ENCODE data around the gene BRD1. TPM values are rescaled to one million over a fixed set of nuclear protein-coding genes. Genes with fewer than 3 reads are reported as not detected.

Gene BRD1
- polyA plus RNA-seq, 1 donor from 2014 or later: 79.3 TPM

DNA sequence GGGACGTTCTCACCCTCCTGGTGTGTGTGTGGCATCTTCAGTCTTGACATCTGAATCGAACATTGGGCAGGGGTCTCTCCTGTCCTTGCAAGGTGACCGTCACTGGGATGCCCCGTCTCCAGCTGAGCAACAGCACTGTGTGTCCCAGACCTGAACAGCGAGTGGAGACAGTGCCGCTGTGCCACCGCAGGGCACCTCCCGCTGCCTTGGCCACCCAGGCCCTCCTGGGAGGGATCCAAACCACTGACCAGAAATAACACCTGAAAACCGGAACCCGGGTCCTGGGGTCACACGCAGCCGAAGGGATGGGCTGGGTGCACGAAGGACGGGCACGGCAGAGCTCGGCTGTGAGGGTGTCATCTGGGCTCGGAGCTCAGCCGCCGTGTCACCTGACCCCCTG is 102.2 kb downstream of the BRD1 start:
- H3K4me2 ChIP-seq (ENCODE audit: low read length): no peak overlapping the region
- H3K4me3 ChIP-seq (ENCODE audit: low read length): no peak overlapping the region
- peaks cover 24% of the 10 kb centered on the region for H3K27me3 ChIP-seq (ENCODE audit: insufficient read depth, low read depth, low read length)
- H3K9me3 ChIP-seq (ENCODE audit: low read length): no peaks in the 10 kb centered on the region
- H3K79me2 ChIP-seq (replicated peaks; ENCODE audit: insufficient read depth, low read length): no peaks in the 10 kb centered on the region
- no peaks in the 10 kb centered on the region for H3K9me2 ChIP-seq (ENCODE audit: insufficient read depth, low read length)
- no peaks in the 10 kb centered on the region for H3F3A ChIP-seq (ENCODE audit: insufficient read depth, low read length, poor library complexity, severe bottlenecking)
- no peak for TF ChIP-seq POLR2AphosphoS5 (IDR thresholded peaks at IDR 0.05)
- TF ChIP-seq TAF1 (IDR thresholded peaks at IDR 0.05; ENCODE audit: low read depth): no peak
- no peak for TF ChIP-seq SMC3 (conservative IDR thresholded peaks at IDR 0.05; ENCODE audit: poor library complexity)
- no peak for TF ChIP-seq RAD21 (conservative IDR thresholded peaks at IDR 0.05)
- no peak for TF ChIP-seq CTCF (IDR thresholded peaks at IDR 0.05; ENCODE audit: poor library complexity, severe bottlenecking)
- TF ChIP-seq EP300 (conservative IDR thresholded peaks at IDR 0.05; ENCODE audit: poor library complexity, severe bottlenecking): no peak
- no peak for TF ChIP-seq MXI1 (conservative IDR thresholded peaks at IDR 0.05; ENCODE audit: poor library complexity, severe bottlenecking)
- TF ChIP-seq EZH2 (IDR thresholded peaks at IDR 0.05; ENCODE audit: borderline replicate concordance, insufficient read depth, low read length, poor library complexity, severe bottlenecking): no peak
- TF ChIP-seq, protein P1, sequence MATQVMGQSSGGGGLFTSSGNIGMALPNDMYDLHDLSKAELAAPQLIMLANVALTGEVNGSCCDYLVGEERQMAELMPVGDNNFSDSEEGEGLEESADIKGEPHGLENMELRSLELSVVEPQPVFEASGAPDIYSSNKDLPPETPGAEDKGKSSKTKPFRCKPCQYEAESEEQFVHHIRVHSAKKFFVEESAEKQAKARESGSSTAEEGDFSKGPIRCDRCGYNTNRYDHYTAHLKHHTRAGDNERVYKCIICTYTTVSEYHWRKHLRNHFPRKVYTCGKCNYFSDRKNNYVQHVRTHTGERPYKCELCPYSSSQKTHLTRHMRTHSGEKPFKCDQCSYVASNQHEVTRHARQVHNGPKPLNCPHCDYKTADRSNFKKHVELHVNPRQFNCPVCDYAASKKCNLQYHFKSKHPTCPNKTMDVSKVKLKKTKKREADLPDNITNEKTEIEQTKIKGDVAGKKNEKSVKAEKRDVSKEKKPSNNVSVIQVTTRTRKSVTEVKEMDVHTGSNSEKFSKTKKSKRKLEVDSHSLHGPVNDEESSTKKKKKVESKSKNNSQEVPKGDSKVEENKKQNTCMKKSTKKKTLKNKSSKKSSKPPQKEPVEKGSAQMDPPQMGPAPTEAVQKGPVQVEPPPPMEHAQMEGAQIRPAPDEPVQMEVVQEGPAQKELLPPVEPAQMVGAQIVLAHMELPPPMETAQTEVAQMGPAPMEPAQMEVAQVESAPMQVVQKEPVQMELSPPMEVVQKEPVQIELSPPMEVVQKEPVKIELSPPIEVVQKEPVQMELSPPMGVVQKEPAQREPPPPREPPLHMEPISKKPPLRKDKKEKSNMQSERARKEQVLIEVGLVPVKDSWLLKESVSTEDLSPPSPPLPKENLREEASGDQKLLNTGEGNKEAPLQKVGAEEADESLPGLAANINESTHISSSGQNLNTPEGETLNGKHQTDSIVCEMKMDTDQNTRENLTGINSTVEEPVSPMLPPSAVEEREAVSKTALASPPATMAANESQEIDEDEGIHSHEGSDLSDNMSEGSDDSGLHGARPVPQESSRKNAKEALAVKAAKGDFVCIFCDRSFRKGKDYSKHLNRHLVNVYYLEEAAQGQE (IDR thresholded peaks at IDR 0.05; ENCODE audit: borderline replicate concordance): no peak
- no peak overlapping the region for H3K9ac ChIP-seq (ENCODE audit: low read length)
- no peak overlapping the region for H2AFZ ChIP-seq (ENCODE audit: low read depth, low read length)
- no peaks in the 10 kb centered on the region for H4K20me1 ChIP-seq (ENCODE audit: insufficient read depth)
- no peak overlapping the region for H3K27ac ChIP-seq (ENCODE audit: low read length)
- no peaks in the 10 kb centered on the region for H3K36me3 ChIP-seq (ENCODE audit: insufficient read depth, low read length)

GRCh38 chr22:49724893-49725489 is 102.7 kb downstream of the BRD1 start:
- Histone ChIP-seq H3K9me3 (ENCODE audit: low read length) (no peaks in the 10 kb centered on the region), H3K9ac (ENCODE audit: low read length) (peak overlapping the region; percentile 20), H3K4me3 (ENCODE audit: low read length) (peak overlapping the region; percentile 53), H3K27me3 (ENCODE audit: insufficient read depth, low read depth, low read length) (peaks cover 24% of the 10 kb centered on the region), H3K36me3 (ENCODE audit: insufficient read depth, low read length) (no peaks in the 10 kb centered on the region), H4K20me1 (ENCODE audit: insufficient read depth) (no peaks in the 10 kb centered on the region), H3K4me2 (ENCODE audit: low read length) (no peak overlapping the region), H3K27ac (ENCODE audit: low read length) (no peak overlapping the region), H3K9me2 (ENCODE audit: insufficient read depth, low read length) (no peaks in the 10 kb centered on the region), H3K79me2 (replicated peaks; ENCODE audit: insufficient read depth, low read length) (no peaks in the 10 kb centered on the region), H2AFZ (ENCODE audit: low read depth, low read length) (no peak overlapping the region), H3F3A (ENCODE audit: insufficient read depth, low read length, poor library complexity, severe bottlenecking) (no peaks in the 10 kb centered on the region)
- TF ChIP-seq SMC3 (conservative IDR thresholded peaks at IDR 0.05; ENCODE audit: poor library complexity) (peak; percentile 91), EZH2 (IDR thresholded peaks at IDR 0.05; ENCODE audit: borderline replicate concordance, insufficient read depth, low read length, poor library complexity, severe bottlenecking) (no peak), CTCF (IDR thresholded peaks at IDR 0.05; ENCODE audit: poor library complexity, severe bottlenecking) (peak; percentile 92), POLR2AphosphoS5 (IDR thresholded peaks at IDR 0.05) (no peak), MXI1 (conservative IDR thresholded peaks at IDR 0.05; ENCODE audit: poor library complexity, severe bottlenecking) (no peak), RAD21 (conservative IDR thresholded peaks at IDR 0.05) (peak; percentile 94), EP300 (conservative IDR thresholded peaks at IDR 0.05; ENCODE audit: poor library complexity, severe bottlenecking) (no peak)

All from neural cell (in vitro differentiated cells).